HCT116 (cell line): Measurements from ENCODE around the gene PEX11B.

Experiments
- CEBPB ChIP-seq: IDR thresholded peaks from 2 replicates; pipeline ENCODE4 v1.6.1; 2012; ENCODE audit warnings: low read depth
- EZH2 ChIP-seq: fragments of 200-600 bp; sonication (generic); IDR thresholded peaks from 2 replicates; pipeline ENCODE4 v1.6.1; 2017; ENCODE audit warnings: antibody characterized with exemption, mixed run types
- EZH2phosphoT487 ChIP-seq: fragments of 200-600 bp; IDR thresholded peaks from 2 replicates; pipeline ENCODE4 v1.6.1; 2018; ENCODE audit warnings: antibody characterized with exemption, borderline replicate concordance
- JUND ChIP-seq: IDR thresholded peaks from 2 replicates; pipeline ENCODE4 v1.6.1; 2012
- POLR2A ChIP-seq: IDR thresholded peaks from 2 replicates; pipeline ENCODE4 v1.7.0; 2011; ENCODE audit warnings: borderline replicate concordance; ENCODE audit not compliant: insufficient read depth, insufficient read length; ENCODE audit errors: extremely low read depth
- POLR2AphosphoS5 ChIP-seq: IDR thresholded peaks from 2 replicates; pipeline ENCODE4 v1.6.1; 2011; ENCODE audit warnings: mild to moderate bottlenecking, low read depth, low read length, moderate library complexity
- RAD21 ChIP-seq: IDR thresholded peaks from 2 replicates; pipeline ENCODE4 v1.6.1; 2012; ENCODE audit warnings: low read depth, mild to moderate bottlenecking
- SRF ChIP-seq: IDR thresholded peaks from 2 replicates; pipeline ENCODE4 v1.6.1; 2012; ENCODE audit warnings: low read depth
- YY1 ChIP-seq: IDR thresholded peaks from 2 replicates; pipeline ENCODE4 v1.6.1; 2011; ENCODE audit warnings: low read length, low read depth, moderate library complexity, mild to moderate bottlenecking; ENCODE audit not compliant: insufficient replicate concordance; ENCODE audit errors: extremely low read depth
- TF ChIP-seq, protein P1 (sequence below), 3 experiments: fragments of 200-600 bp in 1 of 3; sonication (generic) in 1 of 3; IDR thresholded peaks in 2 of 3; conservative IDR thresholded peaks in 1 of 3; 2 replicates each; pipeline ENCODE4 v1.5.1; 2012 to 2017; ENCODE audit warnings: low read depth in 2 of 3, low read length in 2 of 3, antibody characterized with exemption in 1 of 3, borderline replicate concordance in 1 of 3, control low read depth in 1 of 3, mild to moderate bottlenecking in 1 of 3, mixed read lengths in 1 of 3, mixed run types in 1 of 3, moderate library complexity in 1 of 3; ENCODE audit not compliant: insufficient read depth in 1 of 3
- TF ChIP-seq, protein P2 (sequence below): IDR thresholded peaks from 2 replicates; pipeline ENCODE4 v1.6.1; 2011; ENCODE audit warnings: mild to moderate bottlenecking, low read length, moderate library complexity; ENCODE audit not compliant: insufficient replicate concordance; ENCODE audit errors: extremely low read depth

GRCh38 chr1:145937436-145937835, 18.9 kb upstream of the PEX11B start:
- TF ChIP-seq, protein P1, sequence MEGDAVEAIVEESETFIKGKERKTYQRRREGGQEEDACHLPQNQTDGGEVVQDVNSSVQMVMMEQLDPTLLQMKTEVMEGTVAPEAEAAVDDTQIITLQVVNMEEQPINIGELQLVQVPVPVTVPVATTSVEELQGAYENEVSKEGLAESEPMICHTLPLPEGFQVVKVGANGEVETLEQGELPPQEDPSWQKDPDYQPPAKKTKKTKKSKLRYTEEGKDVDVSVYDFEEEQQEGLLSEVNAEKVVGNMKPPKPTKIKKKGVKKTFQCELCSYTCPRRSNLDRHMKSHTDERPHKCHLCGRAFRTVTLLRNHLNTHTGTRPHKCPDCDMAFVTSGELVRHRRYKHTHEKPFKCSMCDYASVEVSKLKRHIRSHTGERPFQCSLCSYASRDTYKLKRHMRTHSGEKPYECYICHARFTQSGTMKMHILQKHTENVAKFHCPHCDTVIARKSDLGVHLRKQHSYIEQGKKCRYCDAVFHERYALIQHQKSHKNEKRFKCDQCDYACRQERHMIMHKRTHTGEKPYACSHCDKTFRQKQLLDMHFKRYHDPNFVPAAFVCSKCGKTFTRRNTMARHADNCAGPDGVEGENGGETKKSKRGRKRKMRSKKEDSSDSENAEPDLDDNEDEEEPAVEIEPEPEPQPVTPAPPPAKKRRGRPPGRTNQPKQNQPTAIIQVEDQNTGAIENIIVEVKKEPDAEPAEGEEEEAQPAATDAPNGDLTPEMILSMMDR (IDR thresholded peaks at IDR 0.05 in 2 of 3, conservative IDR thresholded peaks at IDR 0.05 in 1 of 3; ENCODE audit: borderline replicate concordance in 1 of 3, insufficient read depth in 1 of 3, low read depth in 2 of 3, low read length in 2 of 3): no peak
- TF ChIP-seq YY1 (no peak), JUND (no peak), CEBPB (no peak), RAD21 (no peak), POLR2A (no peak), POLR2AphosphoS5 (no peak), EZH2phosphoT487 (no peak), SRF (no peak), EZH2 (no peak)
- TF ChIP-seq, protein P2, sequence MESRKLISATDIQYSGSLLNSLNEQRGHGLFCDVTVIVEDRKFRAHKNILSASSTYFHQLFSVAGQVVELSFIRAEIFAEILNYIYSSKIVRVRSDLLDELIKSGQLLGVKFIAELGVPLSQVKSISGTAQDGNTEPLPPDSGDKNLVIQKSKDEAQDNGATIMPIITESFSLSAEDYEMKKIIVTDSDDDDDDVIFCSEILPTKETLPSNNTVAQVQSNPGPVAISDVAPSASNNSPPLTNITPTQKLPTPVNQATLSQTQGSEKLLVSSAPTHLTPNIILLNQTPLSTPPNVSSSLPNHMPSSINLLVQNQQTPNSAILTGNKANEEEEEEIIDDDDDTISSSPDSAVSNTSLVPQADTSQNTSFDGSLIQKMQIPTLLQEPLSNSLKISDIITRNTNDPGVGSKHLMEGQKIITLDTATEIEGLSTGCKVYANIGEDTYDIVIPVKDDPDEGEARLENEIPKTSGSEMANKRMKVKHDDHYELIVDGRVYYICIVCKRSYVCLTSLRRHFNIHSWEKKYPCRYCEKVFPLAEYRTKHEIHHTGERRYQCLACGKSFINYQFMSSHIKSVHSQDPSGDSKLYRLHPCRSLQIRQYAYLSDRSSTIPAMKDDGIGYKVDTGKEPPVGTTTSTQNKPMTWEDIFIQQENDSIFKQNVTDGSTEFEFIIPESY: no peak
